Neural progenitor cell (in vitro differentiated cells): Measurements from ENCODE around the gene COG5. TPM values are rescaled to one million over a fixed set of nuclear protein-coding genes. Genes with fewer than 3 reads are reported as not detected.

Experiments
- DNase-seq: peaks from one replicate; pipeline ENCODE4 v3.0.0-alpha.2; 2016; ENCODE audit warnings: low spot score
- H2AFZ ChIP-seq: fragments of 200-600 bp; sonication (generic); replicated peaks from 2 replicates; pipeline ENCODE4 v1.6.1; 2016; ENCODE audit warnings: antibody characterized with exemption
- H3F3A ChIP-seq: fragments of 200-600 bp; sonication (generic); 2 replicates; pipeline ENCODE4 v1.6.1; 2016; ENCODE audit warnings: antibody characterized with exemption, low read depth
- H3K27ac ChIP-seq: fragments of 200-600 bp; sonication (generic); 2 replicates; pipeline ENCODE4 v1.5.1; 2016; ENCODE audit warnings: mild to moderate bottlenecking
- H3K27me3 ChIP-seq: fragments of 200-600 bp; sonication (generic); 2 replicates; pipeline ENCODE4 v1.6.1; 2016; ENCODE audit warnings: mild to moderate bottlenecking, moderate library complexity
- H3K36me3 ChIP-seq: fragments of 200-600 bp; sonication (generic); 2 replicates; pipeline ENCODE4 v1.5.1; 2016
- H3K4me1 ChIP-seq: fragments of 200-600 bp; sonication (generic); 2 replicates; pipeline ENCODE4 v1.6.1; 2016; ENCODE audit warnings: mixed run types
- H3K4me2 ChIP-seq: fragments of 200-600 bp; sonication (generic); 2 replicates; pipeline ENCODE4 v1.6.1; 2016
- H3K4me3 ChIP-seq: fragments of 200-600 bp; sonication (generic); 2 replicates; pipeline ENCODE4 v1.5.1; 2016
- H3K79me2 ChIP-seq: fragments of 200-600 bp; sonication (generic); 2 replicates; pipeline ENCODE4 v1.6.1; 2016; ENCODE audit warnings: low read depth
- H3K9ac ChIP-seq: fragments of 200-600 bp; sonication (generic); 2 replicates; pipeline ENCODE4 v1.6.1; 2016
- H3K9me3 ChIP-seq: fragments of 200-600 bp; sonication (generic); 2 replicates; pipeline ENCODE4 v1.5.1; 2016; ENCODE audit warnings: low read depth
- H4K20me1 ChIP-seq: fragments of 200-600 bp; sonication (generic); 2 replicates; pipeline ENCODE4 v1.6.1; 2016; ENCODE audit warnings: low read depth
- H3K27ac Mint-ChIP-seq: 3 replicates; pipeline ENCODE4 v1.8.0; 2021; ENCODE audit warnings: mixed read lengths
- H3K27me3 Mint-ChIP-seq: 2 replicates; pipeline ENCODE4 v1.8.0; 2022; ENCODE audit warnings: low read depth, mild to moderate bottlenecking, inconsistent platforms, moderate library complexity, mixed read lengths; ENCODE audit not compliant: insufficient read depth
- H3K36me3 Mint-ChIP-seq: 3 replicates; pipeline ENCODE4 v1.8.0; 2021; ENCODE audit warnings: mixed read lengths
- H3K4me1 Mint-ChIP-seq: 3 replicates; pipeline ENCODE4 v1.8.0; 2021; ENCODE audit warnings: mixed read lengths
- H3K4me3 Mint-ChIP-seq: 3 replicates; pipeline ENCODE4 v1.8.0; 2021; ENCODE audit warnings: mild to moderate bottlenecking, moderate library complexity, mixed read lengths
- H3K9me3 Mint-ChIP-seq: 3 replicates; pipeline ENCODE4 v1.8.0; 2020; ENCODE audit warnings: mixed read lengths
- CTCF ChIP-seq: fragments of 200-600 bp; sonication (generic); IDR thresholded peaks from 2 replicates; pipeline ENCODE4 v1.5.1; 2017; ENCODE audit warnings: antibody characterized with exemption, mild to moderate bottlenecking
- EZH2 ChIP-seq: fragments of 200-600 bp; sonication (generic); IDR thresholded peaks from 2 replicates; pipeline ENCODE4 v1.6.1; 2017; ENCODE audit warnings: antibody characterized with exemption, mild to moderate bottlenecking, moderate library complexity
- EZH2phosphoT487 ChIP-seq: fragments of 200-600 bp; sonication (generic); IDR thresholded peaks from 2 replicates; pipeline ENCODE4 v1.6.1; 2017; ENCODE audit warnings: antibody characterized with exemption
- total RNA-seq: library from RNA; depleted of rRNA; stranded (reverse); fragments of >200 nt; gene quantifications from 2 replicates; pipeline ENCODE4 v1.2.3, GENCODE V29; 2015; ENCODE audit warnings: low replicate concordance

The COG5 gene
- total RNA-seq, 1 donor from 2014 or later = 90.5 TPM

DNA sequence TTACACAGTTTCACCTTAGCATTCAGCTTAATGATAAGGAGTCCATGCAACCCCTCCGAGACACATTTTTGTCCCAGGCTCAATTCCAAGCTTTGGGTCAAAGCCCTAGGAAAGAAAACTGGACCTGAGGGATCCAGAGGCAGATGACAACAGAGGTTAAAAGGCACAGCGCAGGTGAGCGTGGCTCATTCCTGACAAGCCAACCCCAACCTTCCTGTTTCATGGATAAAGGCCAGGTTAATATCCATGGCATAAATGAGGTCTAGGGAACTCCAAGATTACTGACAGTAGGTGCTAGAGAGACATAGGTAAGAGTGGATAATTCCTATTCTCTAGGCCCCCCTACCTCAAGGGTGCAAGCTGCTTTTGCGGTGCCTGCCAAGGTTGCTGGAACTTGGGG, 180.5 kb downstream of the COG5 start:
- H3K27me3 Mint-ChIP-seq = no peaks in the 10 kb centered on the region
- H3K36me3 Mint-ChIP-seq = no peaks in the 10 kb centered on the region
- no peak overlapping the region for H3K4me3 Mint-ChIP-seq
- Histone ChIP-seq H2AFZ (no peak overlapping the region), H3K36me3 (no peaks in the 10 kb centered on the region), H3K27ac (no peak overlapping the region), H3K9ac (no peak overlapping the region), H3K4me1 (peaks cover 16% of the 10 kb centered on the region), H3K9me3 (no peaks in the 10 kb centered on the region), H4K20me1 (no peaks in the 10 kb centered on the region), H3K4me2 (no peak overlapping the region), H3K27me3 (no peaks in the 10 kb centered on the region), H3K79me2 (no peaks in the 10 kb centered on the region), H3K4me3 (no peak overlapping the region), H3F3A (no peaks in the 10 kb centered on the region)
- TF ChIP-seq CTCF (no peak), EZH2phosphoT487 (no peak), EZH2 (no peak)
- peaks cover 20% of the 10 kb centered on the region for H3K4me1 Mint-ChIP-seq
- peaks cover 5% of the 10 kb centered on the region for H3K9me3 Mint-ChIP-seq
- H3K27ac Mint-ChIP-seq = no peak overlapping the region
- DNase-seq = no peak

GRCh38 chr7:107381453-107381852, 182.3 kb downstream of the COG5 start:
- H3K79me2 ChIP-seq = no peaks in the 10 kb centered on the region
- H3K4me3 ChIP-seq = no peak overlapping the region
- Mint-ChIP-seq H3K4me1 (peaks cover 9% of the 10 kb centered on the region), H3K27me3 (no peaks in the 10 kb centered on the region), H3K4me3 (no peak overlapping the region), H3K27ac (no peak overlapping the region), H3K36me3 (no peaks in the 10 kb centered on the region), H3K9me3 (peaks cover 5% of the 10 kb centered on the region)
- no peak overlapping the region for H2AFZ ChIP-seq
- no peaks in the 10 kb centered on the region for H3F3A ChIP-seq
- DNase-seq = no peak
- no peaks in the 10 kb centered on the region for H3K36me3 ChIP-seq
- peaks cover 6% of the 10 kb centered on the region for H3K4me1 ChIP-seq
- no peak for TF ChIP-seq EZH2phosphoT487
- no peak for TF ChIP-seq CTCF
- no peak for TF ChIP-seq EZH2
- no peak overlapping the region for H3K4me2 ChIP-seq
- H4K20me1 ChIP-seq = no peaks in the 10 kb centered on the region
- no peaks in the 10 kb centered on the region for H3K27me3 ChIP-seq
- H3K9ac ChIP-seq = no peak overlapping the region
- H3K27ac ChIP-seq = no peak overlapping the region
- H3K9me3 ChIP-seq = no peaks in the 10 kb centered on the region

GRCh38 chr7:107373354-107373753, 190.4 kb downstream of the COG5 start:
- Histone ChIP-seq H3F3A (no peaks in the 10 kb centered on the region), H3K9ac (no peak overlapping the region), H2AFZ (no peak overlapping the region), H3K27ac (no peak overlapping the region), H3K4me1 (no peaks in the 10 kb centered on the region), H3K36me3 (no peaks in the 10 kb centered on the region), H3K27me3 (no peaks in the 10 kb centered on the region), H3K4me3 (no peak overlapping the region), H3K79me2 (no peaks in the 10 kb centered on the region), H3K9me3 (no peaks in the 10 kb centered on the region), H3K4me2 (no peak overlapping the region), H4K20me1 (no peaks in the 10 kb centered on the region)
- H3K4me3 Mint-ChIP-seq = no peak overlapping the region
- no peaks in the 10 kb centered on the region for H3K9me3 Mint-ChIP-seq
- no peak overlapping the region for H3K27ac Mint-ChIP-seq
- H3K27me3 Mint-ChIP-seq = no peaks in the 10 kb centered on the region
- TF ChIP-seq EZH2 = no peak
- no peak for TF ChIP-seq EZH2phosphoT487
- no peak for TF ChIP-seq CTCF
- no peaks in the 10 kb centered on the region for H3K4me1 Mint-ChIP-seq
- H3K36me3 Mint-ChIP-seq = no peaks in the 10 kb centered on the region
- DNase-seq = no peak

DNA sequence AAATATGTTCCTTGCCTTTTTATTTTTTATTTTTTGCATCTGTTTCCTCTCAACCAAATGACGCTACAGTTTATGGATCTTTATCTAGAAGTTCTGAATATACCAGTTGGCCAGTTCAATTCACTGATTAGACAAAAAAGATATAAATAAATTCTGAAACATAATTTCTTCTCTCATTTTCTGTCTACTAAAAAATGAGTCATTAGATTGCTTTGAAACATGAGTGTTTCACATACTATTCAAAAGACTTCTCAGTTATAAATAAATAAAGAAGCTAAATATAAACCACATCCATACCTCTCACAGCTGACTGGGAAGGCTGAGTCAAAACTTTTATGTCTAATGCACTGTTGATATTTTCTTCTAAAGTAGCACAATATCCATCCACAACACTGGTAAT, 191.4 kb downstream of the COG5 start:
- H3K27me3 ChIP-seq = no peaks in the 10 kb centered on the region
- no peak for DNase-seq
- H2AFZ ChIP-seq = no peak overlapping the region
- Mint-ChIP-seq H3K36me3 (no peaks in the 10 kb centered on the region), H3K27ac (no peak overlapping the region), H3K27me3 (no peaks in the 10 kb centered on the region), H3K4me3 (no peak overlapping the region), H3K9me3 (no peaks in the 10 kb centered on the region), H3K4me1 (no peaks in the 10 kb centered on the region)
- H3K4me3 ChIP-seq = no peak overlapping the region
- no peak overlapping the region for H3K27ac ChIP-seq
- no peak overlapping the region for H3K9ac ChIP-seq
- H3F3A ChIP-seq = no peaks in the 10 kb centered on the region
- TF ChIP-seq EZH2 (no peak), CTCF (no peak), EZH2phosphoT487 (no peak)
- no peaks in the 10 kb centered on the region for H3K9me3 ChIP-seq
- H3K79me2 ChIP-seq = no peaks in the 10 kb centered on the region
- H4K20me1 ChIP-seq = no peaks in the 10 kb centered on the region
- no peaks in the 10 kb centered on the region for H3K36me3 ChIP-seq
- no peak overlapping the region for H3K4me2 ChIP-seq
- H3K4me1 ChIP-seq = no peaks in the 10 kb centered on the region
